SJCRH30 (cell line): ENCODE data around the gene PLA1A. TPM values are rescaled to one million over a fixed set of nuclear protein-coding genes. Genes with fewer than 3 reads are reported as not detected.

Experiments used
- DNase-seq, 2 experiments: peaks; one replicate each; pipeline ENCODE4 v3.0.0-alpha.2; 2015 to 2020
- H3K27ac ChIP-seq: fragments of 250-450 bp; sonication (Bioruptor Pico); 2 replicates; pipeline ENCODE4 v1.5.1; 2020; ENCODE audit warnings: mild to moderate bottlenecking, moderate library complexity
- H3K27me3 ChIP-seq: fragments of 250-450 bp; sonication (Bioruptor Pico); 2 replicates; pipeline ENCODE4 v1.5.1; 2020; ENCODE audit warnings: mild to moderate bottlenecking, moderate library complexity
- H3K36me3 ChIP-seq: fragments of 250-450 bp; sonication (Bioruptor Pico); 2 replicates; pipeline ENCODE4 v1.5.1; 2020; ENCODE audit warnings: mild to moderate bottlenecking, moderate library complexity
- H3K4me1 ChIP-seq: fragments of 250-450 bp; sonication (Bioruptor Pico); 2 replicates; pipeline ENCODE4 v1.5.1; 2020; ENCODE audit warnings: mild to moderate bottlenecking, moderate library complexity
- H3K4me3 ChIP-seq: fragments of 250-450 bp; sonication (Bioruptor Pico); 2 replicates; pipeline ENCODE4 v1.5.1; 2020; ENCODE audit warnings: mild to moderate bottlenecking, moderate library complexity
- H3K9me3 ChIP-seq: fragments of 250-450 bp; sonication (Bioruptor Pico); replicated peaks from 2 replicates; pipeline ENCODE4 v1.5.1; 2020; ENCODE audit warnings: mild to moderate bottlenecking, moderate library complexity
- total RNA-seq: library from RNA; depleted of rRNA; stranded (reverse); fragments of >200 nt; shearing (Covaris generic); gene quantifications from 2 replicates; pipeline ENCODE4 v1.2.3, GENCODE V29; 2014

Gene PLA1A
- total RNA-seq, 1 experiment from 2014 or later = 1.2 TPM

DNA sequence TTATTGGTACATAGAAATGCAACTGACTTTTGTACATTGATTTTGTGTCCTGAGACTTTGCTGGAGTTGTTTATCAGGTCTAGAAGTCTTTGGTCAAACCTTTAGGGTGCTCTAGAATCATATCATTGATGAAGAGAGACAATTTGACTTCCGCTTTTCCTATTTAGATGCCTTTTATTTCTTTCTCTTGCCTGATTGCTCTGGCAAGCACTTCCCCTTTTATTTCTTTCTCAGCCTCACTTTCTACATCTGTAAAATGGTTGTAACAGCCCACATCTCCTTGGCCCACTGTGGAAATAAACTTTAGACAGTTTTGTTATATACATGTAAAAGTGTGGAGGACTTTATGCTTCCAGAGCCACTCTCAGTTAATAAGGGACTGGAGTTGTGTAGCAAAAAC lies 14.0 kb downstream of the PLA1A start:
- no peak overlapping the region for H3K4me3 ChIP-seq
- no peaks in the 10 kb centered on the region for H3K4me1 ChIP-seq
- H3K36me3 ChIP-seq = no peaks in the 10 kb centered on the region
- H3K27me3 ChIP-seq = no peaks in the 10 kb centered on the region
- H3K27ac ChIP-seq = no peak overlapping the region
- no peak for DNase-seq
- H3K9me3 ChIP-seq = no peaks in the 10 kb centered on the region

DNA sequence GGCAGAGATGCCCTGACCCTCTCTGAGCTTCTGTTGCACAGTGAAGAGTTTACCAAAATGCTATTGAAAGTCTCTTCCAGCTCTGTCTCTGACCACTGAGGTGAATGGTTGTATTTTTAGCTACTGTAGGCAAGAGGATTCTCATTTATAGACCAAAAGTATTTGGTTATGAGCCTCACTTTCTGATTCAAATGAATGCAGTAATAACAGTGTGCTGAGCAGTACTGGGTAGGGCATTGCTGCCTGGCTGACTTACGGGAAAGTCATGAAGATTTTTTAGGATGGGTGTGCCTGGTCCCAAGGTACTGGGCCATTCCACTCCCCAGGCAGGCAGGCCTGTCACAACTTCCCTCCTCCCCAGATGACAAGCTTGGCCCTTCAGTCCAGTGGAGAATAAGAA lies 15.5 kb downstream of the PLA1A start:
- Histone ChIP-seq H3K27ac (no peak overlapping the region), H3K9me3 (no peaks in the 10 kb centered on the region), H3K36me3 (no peaks in the 10 kb centered on the region), H3K4me3 (no peak overlapping the region), H3K27me3 (no peaks in the 10 kb centered on the region), H3K4me1 (no peaks in the 10 kb centered on the region)
- DNase-seq = no peak

DNA sequence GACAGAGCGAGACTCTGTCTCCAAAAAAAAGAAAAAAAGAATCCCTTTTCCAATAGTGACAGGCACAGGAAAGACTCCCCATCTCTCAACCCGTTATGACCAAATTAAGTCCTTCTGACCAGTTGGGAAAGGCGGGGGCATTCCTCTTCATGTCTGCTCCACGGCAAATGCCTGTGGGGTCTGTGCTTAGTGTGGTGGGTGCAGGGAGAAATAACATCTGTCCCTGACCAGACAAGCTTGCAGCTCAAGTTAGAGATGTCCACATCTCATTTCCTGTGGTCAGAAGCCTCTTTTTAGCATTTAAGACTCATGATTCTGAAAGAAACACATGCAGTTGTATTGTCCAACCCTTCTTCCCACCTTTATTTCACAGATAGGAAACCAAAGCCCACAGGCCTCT lies 16.2 kb downstream of the PLA1A start:
- DNase-seq = no peak
- H3K27me3 ChIP-seq = no peaks in the 10 kb centered on the region
- H3K27ac ChIP-seq = no peak overlapping the region
- no peaks in the 10 kb centered on the region for H3K9me3 ChIP-seq
- no peaks in the 10 kb centered on the region for H3K4me1 ChIP-seq
- H3K4me3 ChIP-seq = no peak overlapping the region
- no peaks in the 10 kb centered on the region for H3K36me3 ChIP-seq

DNA sequence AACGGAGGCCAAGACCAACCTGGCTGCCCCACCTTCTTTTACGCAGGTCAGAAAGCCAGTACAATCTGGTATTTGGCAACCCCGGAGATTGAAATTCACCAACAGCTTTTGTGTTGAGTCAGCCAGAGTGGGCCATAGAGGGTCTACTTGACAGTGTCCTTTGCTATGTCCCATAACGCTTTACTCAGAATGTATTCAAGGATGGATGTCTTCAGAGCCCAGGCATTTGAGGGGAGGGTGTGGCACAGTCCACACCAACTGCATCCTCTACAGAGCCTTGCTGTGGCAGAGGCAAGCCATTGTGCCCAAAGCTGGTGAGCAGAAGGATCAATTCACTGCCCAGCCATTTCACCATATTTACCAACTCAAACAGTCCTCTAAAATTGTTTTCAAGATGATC lies 18.4 kb downstream of the PLA1A start:
- no peak overlapping the region for H3K4me3 ChIP-seq
- H3K36me3 ChIP-seq = no peaks in the 10 kb centered on the region
- DNase-seq = no peak
- no peak overlapping the region for H3K27ac ChIP-seq
- no peaks in the 10 kb centered on the region for H3K27me3 ChIP-seq
- no peaks in the 10 kb centered on the region for H3K9me3 ChIP-seq
- H3K4me1 ChIP-seq = no peaks in the 10 kb centered on the region

DNA sequence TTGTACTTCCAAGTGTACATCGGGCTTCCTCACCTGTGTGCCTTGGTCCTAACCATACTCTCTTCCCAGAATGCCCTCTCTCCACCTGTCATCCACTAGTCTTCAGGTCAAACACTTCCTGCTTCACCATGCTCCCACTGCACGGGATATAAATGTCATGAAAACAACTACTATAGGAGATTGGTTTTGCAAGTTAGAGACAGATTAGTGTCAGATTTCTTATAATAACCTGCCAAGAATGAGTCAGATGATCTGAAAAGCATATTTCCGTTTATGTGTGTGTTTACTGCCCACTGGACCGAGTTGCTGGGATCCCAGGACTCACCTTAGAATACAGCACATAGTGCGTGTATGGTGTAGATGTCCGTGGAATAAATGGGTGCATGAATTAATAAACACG lies 21.4 kb downstream of the PLA1A start:
- no peak for DNase-seq
- H3K27me3 ChIP-seq = no peaks in the 10 kb centered on the region
- H3K4me1 ChIP-seq = no peaks in the 10 kb centered on the region
- no peak overlapping the region for H3K4me3 ChIP-seq
- no peaks in the 10 kb centered on the region for H3K36me3 ChIP-seq
- no peak overlapping the region for H3K27ac ChIP-seq
- no peaks in the 10 kb centered on the region for H3K9me3 ChIP-seq

DNA sequence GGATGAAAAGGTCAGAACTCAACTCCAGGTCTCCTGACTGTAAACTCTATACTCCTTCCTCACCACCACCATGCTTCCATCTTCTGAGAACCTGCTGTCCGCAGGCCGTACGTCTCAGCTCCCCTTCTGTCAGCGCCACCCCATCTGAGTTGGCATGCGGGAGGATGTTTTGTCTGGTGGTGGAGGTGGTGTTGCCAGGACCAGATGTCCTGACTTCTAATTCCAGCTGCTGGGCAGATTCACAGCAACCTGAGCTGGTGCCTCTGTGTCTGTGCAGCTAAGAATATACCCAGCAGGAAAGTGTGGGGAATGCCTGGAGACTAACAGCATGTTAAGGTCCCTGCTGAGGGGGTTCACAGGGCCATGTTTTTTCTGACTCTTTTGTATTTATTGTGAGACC lies 23.2 kb downstream of the PLA1A start:
- DNase-seq = no peak
- H3K9me3 ChIP-seq = no peaks in the 10 kb centered on the region
- no peaks in the 10 kb centered on the region for H3K4me1 ChIP-seq
- H3K27ac ChIP-seq = no peak overlapping the region
- H3K27me3 ChIP-seq = no peaks in the 10 kb centered on the region
- H3K36me3 ChIP-seq = no peaks in the 10 kb centered on the region
- no peak overlapping the region for H3K4me3 ChIP-seq

DNA sequence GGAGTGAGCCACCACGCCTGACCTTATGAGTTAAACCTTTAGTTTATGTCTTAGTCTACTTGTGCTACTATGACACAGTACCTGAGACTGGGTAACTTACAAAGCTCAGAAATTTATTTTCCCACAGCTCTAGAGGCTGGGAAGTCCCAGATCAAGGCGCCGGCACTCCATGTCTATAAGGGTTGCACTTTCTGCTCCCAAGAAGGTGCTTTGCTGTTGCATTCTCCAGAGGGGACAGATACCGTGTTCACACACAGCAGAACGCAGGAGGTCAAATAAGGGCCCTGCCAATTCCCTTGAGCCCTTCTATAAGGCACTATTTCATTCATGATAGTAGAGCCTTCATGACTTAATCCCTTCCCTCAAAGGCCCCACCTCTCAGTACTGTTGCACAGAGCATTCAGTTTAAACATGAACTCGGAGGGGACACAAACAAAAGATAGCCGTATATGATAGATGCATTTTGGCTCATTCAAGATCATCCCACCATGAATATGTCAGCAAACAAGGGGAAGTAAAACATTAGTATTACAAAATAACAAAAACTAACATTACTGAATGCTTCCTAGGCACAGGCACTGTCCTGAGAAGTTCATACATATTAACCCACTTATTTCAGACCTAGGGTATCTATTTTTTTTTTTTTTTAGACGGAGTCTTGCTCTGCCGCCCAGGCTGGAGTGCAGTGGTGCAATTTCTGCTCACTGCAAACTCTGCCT lies 26.5 kb downstream of the PLA1A start:
- H3K4me1 ChIP-seq = no peaks in the 10 kb centered on the region
- no peak for DNase-seq
- no peak overlapping the region for H3K4me3 ChIP-seq
- H3K27me3 ChIP-seq = no peaks in the 10 kb centered on the region
- H3K36me3 ChIP-seq = no peaks in the 10 kb centered on the region
- no peaks in the 10 kb centered on the region for H3K9me3 ChIP-seq
- no peak overlapping the region for H3K27ac ChIP-seq

DNA sequence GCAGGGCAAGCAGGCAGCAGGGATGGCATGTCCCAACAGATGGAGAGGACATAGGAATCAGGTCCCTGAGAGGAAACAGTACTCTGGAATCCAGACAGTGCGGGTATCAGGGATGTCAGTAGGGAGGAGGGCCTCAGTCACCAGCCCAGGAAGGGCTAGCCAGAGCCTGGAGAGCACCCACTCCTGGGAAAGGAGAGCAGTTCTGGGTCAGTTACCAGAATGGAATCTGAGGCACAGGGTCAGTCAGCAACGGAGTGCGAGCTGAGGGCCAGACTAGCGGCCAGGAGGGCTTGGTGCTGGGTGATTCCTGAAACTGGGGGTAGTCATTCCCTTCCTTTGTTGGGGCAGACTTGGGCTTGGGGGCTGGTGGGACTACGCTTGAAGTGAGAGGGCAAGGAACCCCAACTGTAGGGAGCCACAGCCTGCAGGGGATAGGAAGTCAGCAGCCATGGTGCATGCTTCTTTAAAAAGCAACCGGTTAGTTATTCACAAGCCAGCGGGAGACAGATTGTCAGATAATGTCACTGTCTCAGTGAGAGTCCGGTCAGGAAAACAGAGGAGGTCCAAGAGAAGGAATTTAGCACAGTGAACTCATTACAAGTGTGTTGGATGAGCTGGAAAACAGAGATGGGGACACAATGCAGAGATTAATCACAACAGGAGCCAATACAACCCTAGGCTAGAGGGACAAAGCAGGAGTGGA lies 27.9 kb downstream of the PLA1A start:
- Histone ChIP-seq H3K27ac (no peak overlapping the region), H3K9me3 (no peaks in the 10 kb centered on the region), H3K27me3 (no peaks in the 10 kb centered on the region), H3K4me3 (no peak overlapping the region), H3K36me3 (no peaks in the 10 kb centered on the region), H3K4me1 (peaks cover 2% of the 10 kb centered on the region; the same call in 1 of the 2 replicates)
- DNase-seq = no peak

DNA sequence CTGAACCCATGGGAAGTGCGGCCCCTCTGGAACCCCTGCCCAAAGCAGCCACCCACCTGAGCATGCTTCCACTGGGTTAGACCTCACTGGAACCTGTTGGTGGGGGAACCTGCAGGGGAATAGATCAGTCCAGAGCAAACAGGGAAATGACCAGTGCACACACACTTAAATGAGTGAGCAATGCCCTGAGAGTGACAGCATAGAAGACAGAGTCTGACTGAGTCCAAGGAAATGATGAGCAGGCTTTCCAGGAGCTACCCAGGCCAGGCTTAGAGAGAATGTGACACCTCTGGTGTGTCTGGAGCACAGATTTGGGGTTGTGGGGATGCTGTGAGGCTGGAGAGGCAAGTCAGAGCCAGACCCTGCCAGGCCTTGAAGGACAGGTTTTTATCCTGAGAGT lies 28.5 kb downstream of the PLA1A start:
- Histone ChIP-seq H3K27ac (no peak overlapping the region), H3K9me3 (no peaks in the 10 kb centered on the region), H3K27me3 (no peaks in the 10 kb centered on the region), H3K36me3 (no peaks in the 10 kb centered on the region), H3K4me1 (peaks cover 5% of the 10 kb centered on the region; the same call in 1 of the 2 replicates), H3K4me3 (no peak overlapping the region)
- DNase-seq = no peak

DNA sequence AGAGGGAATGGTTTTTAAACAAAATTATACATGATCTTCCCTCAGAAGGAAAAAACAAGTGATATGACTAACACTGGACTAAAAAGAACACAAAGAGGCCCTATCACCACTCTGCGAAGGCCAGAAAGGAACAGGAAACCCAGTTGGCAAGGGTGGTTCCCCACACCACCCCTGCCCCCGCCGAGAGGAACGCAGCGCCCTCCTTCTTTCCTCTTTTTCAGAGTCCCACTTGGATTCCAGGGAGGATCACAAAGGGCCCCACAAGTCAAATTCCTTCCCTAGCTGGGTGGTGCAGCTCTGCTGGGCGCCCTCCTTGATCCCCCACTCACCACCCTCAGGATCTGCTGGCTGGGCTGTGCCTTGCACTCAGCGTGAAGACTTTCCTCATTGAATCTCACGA lies 29.8 kb downstream of the PLA1A start:
- no peak overlapping the region for H3K27ac ChIP-seq
- no peaks in the 10 kb centered on the region for H3K27me3 ChIP-seq
- no peaks in the 10 kb centered on the region for H3K9me3 ChIP-seq
- H3K36me3 ChIP-seq = no peaks in the 10 kb centered on the region
- no peak overlapping the region for H3K4me3 ChIP-seq
- no peak for DNase-seq
- peaks cover 7% of the 10 kb centered on the region; the same call in 1 of the 2 replicates for H3K4me1 ChIP-seq

DNA sequence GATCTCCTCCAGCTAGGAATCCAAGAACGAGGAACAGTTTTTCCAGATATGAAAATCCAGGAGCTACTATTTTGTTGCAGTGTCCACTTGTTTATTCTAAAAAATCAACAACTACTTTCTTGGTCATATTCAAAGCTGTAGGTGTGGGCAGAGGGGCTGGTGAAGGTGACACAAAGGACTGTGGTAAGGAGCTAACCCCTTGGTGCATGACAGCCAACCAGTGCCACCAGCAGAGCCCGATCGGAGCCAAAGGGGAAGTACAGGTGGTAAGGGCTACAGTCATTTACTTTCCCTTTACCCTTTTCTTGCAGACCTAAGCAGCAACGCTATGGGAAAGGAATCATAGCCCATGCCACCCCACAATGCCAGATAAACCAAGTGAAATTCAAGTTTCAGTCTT lies 30.7 kb downstream of the PLA1A start:
- DNase-seq = no peak
- no peak overlapping the region for H3K4me3 ChIP-seq
- H3K4me1 ChIP-seq = peaks cover 7% of the 10 kb centered on the region; the same call in 1 of the 2 replicates
- H3K36me3 ChIP-seq = no peaks in the 10 kb centered on the region
- H3K9me3 ChIP-seq = no peaks in the 10 kb centered on the region
- H3K27ac ChIP-seq = no peak overlapping the region
- no peaks in the 10 kb centered on the region for H3K27me3 ChIP-seq

DNA sequence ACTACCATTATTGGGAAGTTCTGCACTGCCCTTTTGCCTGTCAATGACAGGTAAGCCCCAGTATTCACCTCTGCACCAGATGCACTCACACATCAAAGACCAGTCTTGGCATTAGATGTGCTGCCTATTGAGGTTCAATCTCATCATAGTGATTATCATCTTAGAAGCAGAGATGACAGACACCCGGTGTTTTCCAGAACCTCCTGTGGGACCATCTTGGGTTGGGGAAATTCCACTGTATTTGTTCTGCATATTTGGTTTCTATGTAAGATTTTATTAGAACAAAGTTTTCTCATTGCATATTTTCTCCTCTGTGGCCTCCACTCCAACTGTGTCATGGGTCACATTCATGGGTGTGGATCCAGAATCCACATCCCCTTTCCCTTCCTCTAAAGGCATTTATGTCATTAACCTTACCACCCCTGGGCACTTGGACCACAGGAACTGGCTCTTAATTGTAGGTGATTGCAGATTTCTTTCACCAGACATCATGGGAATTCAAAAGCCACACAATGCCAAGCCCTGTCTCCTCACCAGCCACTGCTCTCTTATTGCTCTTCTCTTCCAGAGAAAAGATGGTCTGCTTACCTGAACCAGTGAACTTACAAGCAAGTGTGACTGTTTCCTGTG lies 31.2 kb downstream of the PLA1A start:
- Histone ChIP-seq H3K27me3 (no peaks in the 10 kb centered on the region), H3K36me3 (no peaks in the 10 kb centered on the region), H3K4me1 (peaks cover 7% of the 10 kb centered on the region; the same call in 1 of the 2 replicates), H3K27ac (no peak overlapping the region), H3K4me3 (no peak overlapping the region), H3K9me3 (no peaks in the 10 kb centered on the region)
- no peak for DNase-seq

DNA sequence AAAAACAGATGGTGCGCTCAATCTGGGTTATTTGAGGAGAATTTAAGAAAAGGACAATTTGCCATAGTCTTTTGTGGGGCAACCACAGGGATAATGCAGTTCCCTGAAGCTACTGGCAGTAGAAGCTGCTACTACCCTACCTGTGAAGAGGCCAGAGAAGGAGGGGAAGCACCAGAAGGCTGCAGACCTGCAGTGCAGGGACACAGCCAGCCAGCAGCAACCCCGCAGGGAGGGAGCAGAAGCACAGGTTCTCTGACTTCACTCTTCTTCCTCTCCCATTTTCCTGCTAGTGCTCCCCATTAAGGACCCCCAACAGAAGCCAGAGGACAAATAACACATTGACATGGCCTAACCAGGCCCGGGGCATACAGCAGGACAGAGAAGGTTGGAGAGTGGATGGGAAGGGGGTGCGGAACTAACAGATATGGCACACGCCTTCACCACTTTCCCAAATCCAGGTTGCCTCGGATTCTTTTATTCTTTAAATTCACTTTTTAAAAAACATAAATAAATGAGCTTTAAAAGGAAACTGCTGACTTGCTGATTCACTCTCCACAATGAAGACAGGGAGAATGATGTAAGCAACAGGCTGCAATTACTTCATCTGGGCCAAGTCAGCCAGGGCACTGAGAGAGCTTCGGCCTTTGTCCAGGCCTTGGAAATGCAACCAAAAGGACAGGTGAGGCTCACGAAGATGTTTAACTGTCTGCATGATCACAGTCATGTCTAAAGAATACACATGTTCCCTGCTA lies 32.6 kb downstream of the PLA1A start:
- Histone ChIP-seq H3K4me3 (no peak overlapping the region), H3K27me3 (no peaks in the 10 kb centered on the region), H3K9me3 (no peaks in the 10 kb centered on the region), H3K4me1 (peaks cover 7% of the 10 kb centered on the region; the same call in 1 of the 2 replicates), H3K27ac (no peak overlapping the region), H3K36me3 (no peaks in the 10 kb centered on the region)
- no peak for DNase-seq

DNA sequence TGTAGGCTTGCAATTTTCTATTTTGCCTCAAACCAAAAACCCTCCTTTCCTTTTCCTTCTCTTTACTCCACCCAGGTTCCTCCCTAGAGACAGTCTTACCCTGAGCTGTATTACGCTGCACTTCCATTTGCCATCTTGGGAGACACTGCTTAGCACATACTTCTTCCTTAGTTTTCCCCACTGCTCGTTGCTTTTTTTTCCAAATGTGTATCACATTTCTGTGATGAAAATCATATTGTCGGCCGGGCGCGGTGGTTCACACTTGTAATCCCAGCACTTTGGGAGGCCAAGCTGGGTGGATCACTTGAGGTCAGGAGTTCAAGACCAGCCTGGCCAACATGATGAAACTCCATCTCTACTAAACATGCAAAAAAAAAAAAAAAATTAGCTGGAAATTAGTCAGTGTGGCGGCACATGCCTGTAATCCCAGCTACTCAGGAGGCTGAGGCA lies 33.2 kb downstream of the PLA1A start:
- no peaks in the 10 kb centered on the region for H3K36me3 ChIP-seq
- no peaks in the 10 kb centered on the region for H3K9me3 ChIP-seq

DNA sequence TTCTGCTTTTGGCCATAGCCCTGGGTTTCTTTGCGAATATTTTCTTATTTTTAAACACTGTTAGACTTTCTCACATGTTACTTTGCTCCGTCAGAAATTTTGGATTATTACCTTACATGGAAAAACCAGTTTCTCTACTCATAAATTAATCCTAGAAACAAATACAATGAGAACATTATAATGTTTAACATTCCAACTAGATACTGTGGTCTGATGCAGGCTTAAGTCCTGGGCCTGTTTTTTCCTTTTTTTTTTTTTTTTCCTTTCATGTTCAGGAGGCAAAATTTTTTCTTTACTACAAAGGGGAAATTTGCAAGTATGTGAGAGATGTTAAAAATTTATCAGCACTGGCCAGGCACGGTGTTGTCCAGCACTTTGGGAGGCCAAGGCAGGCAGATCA lies 33.8 kb downstream of the PLA1A start:
- Histone ChIP-seq H3K27me3 (no peaks in the 10 kb centered on the region), H3K4me1 (peaks cover 7% of the 10 kb centered on the region; the same call in 1 of the 2 replicates), H3K36me3 (no peaks in the 10 kb centered on the region), H3K27ac (no peak overlapping the region), H3K4me3 (no peak overlapping the region), H3K9me3 (no peaks in the 10 kb centered on the region)
- DNase-seq = no peak

More for the DNA sequence above, 33.2 kb downstream of the PLA1A start:
- no peak overlapping the region for H3K27ac ChIP-seq
- H3K4me3 ChIP-seq = no peak overlapping the region
- DNase-seq = no peak
- H3K4me1 ChIP-seq = peaks cover 7% of the 10 kb centered on the region; the same call in 1 of the 2 replicates
- H3K27me3 ChIP-seq = no peaks in the 10 kb centered on the region
